HepG2 (cell line): ENCODE results near the gene PHACTR1. TPM values are rescaled to one million over a fixed set of nuclear protein-coding genes. Genes with fewer than 3 reads are reported as not detected.
A peak's percentile ranks its signal among the peaks of the same experiment; 100 is the strongest.

Experiments
- ARHGAP35 ChIP-seq: sonication (generic); formaldehyde crosslinking; IDR thresholded peaks from 2 replicates; pipeline ENCODE4 v1.9.0; 2022; ENCODE audit warnings: mild to moderate bottlenecking, inconsistent platforms, moderate library complexity, missing genetic modification reagents, borderline replicate concordance
- CHCHD3 ChIP-seq: sonication (generic); formaldehyde crosslinking; IDR thresholded peaks from 2 replicates; pipeline ENCODE4 v1.8.0; 2022; ENCODE audit warnings: mild to moderate bottlenecking, missing genetic modification reagents, moderate library complexity
- GLI4 ChIP-seq: sonication (generic); formaldehyde crosslinking; IDR thresholded peaks from 2 replicates; pipeline ENCODE4 v1.5.1; 2020; ENCODE audit warnings: missing genetic modification reagents, mild to moderate bottlenecking, moderate library complexity, borderline replicate concordance
- IKZF4 ChIP-seq: sonication (generic); formaldehyde crosslinking; IDR thresholded peaks from 2 replicates; pipeline ENCODE4 v1.5.1; 2020; ENCODE audit warnings: borderline replicate concordance, mild to moderate bottlenecking, low read depth, missing genetic modification reagents; ENCODE audit errors: not compliant biosample characterization
- RBM39 ChIP-seq: fragments of 200-400 bp; formaldehyde crosslinking; IDR thresholded peaks from one replicate; pipeline ENCODE4 v1.6.1; 2018; ENCODE audit warnings: antibody characterized with exemption, mild to moderate bottlenecking, low read depth, low read length; ENCODE audit not compliant: poor library complexity, severe bottlenecking
- RFX1 ChIP-seq: fragments of 450-650 bp; IDR thresholded peaks from 2 replicates; pipeline ENCODE4 v1.6.1; 2017
- ZNF441 ChIP-seq: sonication (generic); formaldehyde crosslinking; IDR thresholded peaks from 2 replicates; pipeline ENCODE4 v1.7.0; 2021; ENCODE audit warnings: missing genetic modification reagents, borderline replicate concordance
- ZNF543 ChIP-seq: sonication (generic); formaldehyde crosslinking; IDR thresholded peaks from 2 replicates; pipeline ENCODE4 v1.4.0; 2020; ENCODE audit warnings: mild to moderate bottlenecking, missing genetic modification reagents
- ZSCAN9 ChIP-seq: IDR thresholded peaks from 2 replicates; pipeline ENCODE4 v1.6.1; 2016; ENCODE audit warnings: borderline replicate concordance
- polyA plus RNA-seq, 8 experiments: library from polyadenylated mRNA; depleted of rRNA in 3 of 8; stranded (reverse) in 7 of 8; unstranded in 1 of 8; fragments of >200 nt; fragmentation: Illumina TruSeq in 4 of 8; extraction: Trizol in 4 of 8; gene quantifications; 2 replicates each; pipeline versions ENCODE4 v1.2.1 to v1.2.3, GENCODE V29; 2011 to 2016; ENCODE audit warnings: low read depth in 4 of 8, missing spikeins in 1 of 8, mixed read lengths in 1 of 8; ENCODE audit not compliant: insufficient read depth in 1 of 8
- total RNA-seq, 5 experiments: library from RNA; depleted of rRNA; stranded (reverse); fragments of >200 nt; fragmentation: Illumina TruSeq; extraction: Trizol; gene quantifications; 2 replicates each; pipeline ENCODE4 v1.2.3, GENCODE V29; 2016; ENCODE audit warnings: low read depth in 1 of 5
- TF ChIP-seq, protein P1 (sequence below), 2 experiments: sonication (generic) in 1 of 2; formaldehyde crosslinking in 1 of 2; IDR thresholded peaks; 2 replicates each; pipeline versions ENCODE4 v1.4.0 to v1.6.1; 2016 to 2020; ENCODE audit warnings: borderline replicate concordance in 1 of 2, low read depth in 1 of 2, mild to moderate bottlenecking in 1 of 2, missing genetic modification reagents in 1 of 2
- TF ChIP-seq, protein P2 (sequence below): IDR thresholded peaks from 2 replicates; pipeline ENCODE4 v1.6.1; 2012; ENCODE audit warnings: low read depth, low read length, improper control_type of control experiment
- TF ChIP-seq, protein P3 (sequence below): IDR thresholded peaks from 2 replicates; pipeline ENCODE4 v1.6.1; 2016; ENCODE audit warnings: low read depth, control low read depth
- TF ChIP-seq, protein P4 (sequence below): IDR thresholded peaks from 2 replicates; pipeline ENCODE4 v1.6.1; 2012; ENCODE audit warnings: inconsistent platforms
- TF ChIP-seq, protein P5 (sequence below): sonication (generic); formaldehyde crosslinking; IDR thresholded peaks from 2 replicates; pipeline ENCODE4 v1.5.1; 2020; ENCODE audit warnings: missing genetic modification reagents, mild to moderate bottlenecking, borderline replicate concordance
- TF ChIP-seq, protein P6 (sequence below): sonication (generic); formaldehyde crosslinking; IDR thresholded peaks from 2 replicates; pipeline ENCODE4 v1.9.0; 2021; ENCODE audit warnings: missing genetic modification reagents, mild to moderate bottlenecking, borderline replicate concordance

Gene PHACTR1
- total and polyA plus RNA-seq, 2 of the 13 experiments (the other 11 are each of a cell fraction or from before 2014, with no cell fraction given): 0.09 TPM; not detected in 1

DNA sequence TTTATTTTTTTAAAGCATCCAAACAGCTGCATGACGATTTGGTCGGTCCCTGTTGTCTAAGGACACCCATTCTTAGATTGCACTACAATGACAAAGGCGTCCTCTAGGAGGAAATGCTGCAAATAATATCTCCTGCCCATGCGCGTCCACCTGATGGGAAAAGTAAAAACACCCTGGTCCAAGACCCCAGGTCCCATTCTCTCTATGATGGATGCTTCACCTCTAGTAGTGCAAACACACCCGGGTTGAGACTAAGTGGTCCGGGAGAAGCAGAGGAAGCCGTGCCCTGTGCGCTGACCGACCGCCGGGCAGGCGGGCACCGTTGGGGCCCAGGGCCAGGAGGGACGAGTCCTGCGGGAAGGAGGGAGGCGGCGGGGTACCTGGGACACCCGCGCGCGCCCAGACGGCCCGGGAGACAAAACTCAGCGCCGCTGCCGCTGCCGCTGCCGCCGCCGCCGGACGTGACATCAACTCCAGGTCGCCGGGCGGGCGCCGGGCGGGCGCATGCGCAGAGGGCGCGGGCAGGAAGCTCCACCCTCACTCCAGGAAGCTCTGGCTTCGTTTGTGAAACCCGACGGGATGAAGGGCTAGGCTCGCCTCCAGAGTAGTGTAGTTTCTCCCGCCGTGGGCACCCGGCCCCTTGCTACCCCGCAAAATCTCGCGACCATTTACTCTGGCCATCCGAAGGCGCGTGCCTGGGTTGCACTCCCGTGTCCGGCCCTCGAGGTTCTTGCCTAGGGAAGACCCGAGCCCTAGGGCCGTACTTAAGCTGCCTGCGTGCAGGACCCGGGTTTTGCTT is 611.7 kb downstream of the PHACTR1 start, which contains the start of gene TBC1D7 (continued):
- TF ChIP-seq RFX1 (no peak; the same call in 1 of the 2 replicates), ZNF441 (peak; percentile 58), GLI4 (CRISPR knock-in tag) (no peak), CHCHD3 (peak; percentile 23; the same call in 1 of the 2 replicates), IKZF4 (CRISPR knock-in tag) (peak; percentile 66), RBM39 (peak; percentile 72), ARHGAP35 (CRISPR knock-in tag) (peak; percentile 72), ZSCAN9 (CRISPR knock-in tag) (no peak; the same call in 1 of the 2 replicates), ZNF543 (CRISPR knock-in tag) (peak; percentile 13; the same call in 1 of the 2 replicates)
- TF ChIP-seq, protein P1, sequence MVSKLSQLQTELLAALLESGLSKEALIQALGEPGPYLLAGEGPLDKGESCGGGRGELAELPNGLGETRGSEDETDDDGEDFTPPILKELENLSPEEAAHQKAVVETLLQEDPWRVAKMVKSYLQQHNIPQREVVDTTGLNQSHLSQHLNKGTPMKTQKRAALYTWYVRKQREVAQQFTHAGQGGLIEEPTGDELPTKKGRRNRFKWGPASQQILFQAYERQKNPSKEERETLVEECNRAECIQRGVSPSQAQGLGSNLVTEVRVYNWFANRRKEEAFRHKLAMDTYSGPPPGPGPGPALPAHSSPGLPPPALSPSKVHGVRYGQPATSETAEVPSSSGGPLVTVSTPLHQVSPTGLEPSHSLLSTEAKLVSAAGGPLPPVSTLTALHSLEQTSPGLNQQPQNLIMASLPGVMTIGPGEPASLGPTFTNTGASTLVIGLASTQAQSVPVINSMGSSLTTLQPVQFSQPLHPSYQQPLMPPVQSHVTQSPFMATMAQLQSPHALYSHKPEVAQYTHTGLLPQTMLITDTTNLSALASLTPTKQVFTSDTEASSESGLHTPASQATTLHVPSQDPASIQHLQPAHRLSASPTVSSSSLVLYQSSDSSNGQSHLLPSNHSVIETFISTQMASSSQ (IDR thresholded peaks at IDR 0.05; ENCODE audit: low read depth): no peak
- TF ChIP-seq, protein P1 (CRISPR knock-in tag; IDR thresholded peaks at IDR 0.05; ENCODE audit: borderline replicate concordance): peak; percentile 27; the same call in 1 of the 2 replicates
- TF ChIP-seq, protein P2, sequence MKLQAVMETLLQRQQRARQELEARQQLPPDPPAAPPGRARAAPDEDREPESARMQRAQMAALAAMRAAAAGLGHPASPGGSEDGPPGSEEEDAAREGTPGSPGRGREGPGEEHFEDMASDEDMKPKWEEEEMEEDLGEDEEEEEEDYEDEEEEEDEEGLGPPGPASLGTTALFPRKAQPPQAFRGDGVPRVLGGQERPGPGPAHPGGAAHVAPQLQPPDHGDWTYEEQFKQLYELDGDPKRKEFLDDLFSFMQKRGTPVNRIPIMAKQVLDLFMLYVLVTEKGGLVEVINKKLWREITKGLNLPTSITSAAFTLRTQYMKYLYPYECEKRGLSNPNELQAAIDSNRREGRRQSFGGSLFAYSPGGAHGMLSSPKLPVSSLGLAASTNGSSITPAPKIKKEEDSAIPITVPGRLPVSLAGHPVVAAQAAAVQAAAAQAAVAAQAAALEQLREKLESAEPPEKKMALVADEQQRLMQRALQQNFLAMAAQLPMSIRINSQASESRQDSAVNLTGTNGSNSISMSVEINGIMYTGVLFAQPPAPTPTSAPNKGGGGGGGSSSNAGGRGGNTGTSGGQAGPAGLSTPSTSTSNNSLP: no peak
- TF ChIP-seq, protein P3, sequence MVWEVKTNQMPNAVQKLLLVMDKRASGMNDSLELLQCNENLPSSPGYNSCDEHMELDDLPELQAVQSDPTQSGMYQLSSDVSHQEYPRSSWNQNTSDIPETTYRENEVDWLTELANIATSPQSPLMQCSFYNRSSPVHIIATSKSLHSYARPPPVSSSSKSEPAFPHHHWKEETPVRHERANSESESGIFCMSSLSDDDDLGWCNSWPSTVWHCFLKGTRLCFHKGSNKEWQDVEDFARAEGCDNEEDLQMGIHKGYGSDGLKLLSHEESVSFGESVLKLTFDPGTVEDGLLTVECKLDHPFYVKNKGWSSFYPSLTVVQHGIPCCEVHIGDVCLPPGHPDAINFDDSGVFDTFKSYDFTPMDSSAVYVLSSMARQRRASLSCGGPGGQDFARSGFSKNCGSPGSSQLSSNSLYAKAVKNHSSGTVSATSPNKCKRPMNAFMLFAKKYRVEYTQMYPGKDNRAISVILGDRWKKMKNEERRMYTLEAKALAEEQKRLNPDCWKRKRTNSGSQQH (CRISPR knock-in tag): no peak
- TF ChIP-seq, protein P4, sequence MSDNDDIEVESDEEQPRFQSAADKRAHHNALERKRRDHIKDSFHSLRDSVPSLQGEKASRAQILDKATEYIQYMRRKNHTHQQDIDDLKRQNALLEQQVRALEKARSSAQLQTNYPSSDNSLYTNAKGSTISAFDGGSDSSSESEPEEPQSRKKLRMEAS: peak; percentile 94
- TF ChIP-seq, protein P5, sequence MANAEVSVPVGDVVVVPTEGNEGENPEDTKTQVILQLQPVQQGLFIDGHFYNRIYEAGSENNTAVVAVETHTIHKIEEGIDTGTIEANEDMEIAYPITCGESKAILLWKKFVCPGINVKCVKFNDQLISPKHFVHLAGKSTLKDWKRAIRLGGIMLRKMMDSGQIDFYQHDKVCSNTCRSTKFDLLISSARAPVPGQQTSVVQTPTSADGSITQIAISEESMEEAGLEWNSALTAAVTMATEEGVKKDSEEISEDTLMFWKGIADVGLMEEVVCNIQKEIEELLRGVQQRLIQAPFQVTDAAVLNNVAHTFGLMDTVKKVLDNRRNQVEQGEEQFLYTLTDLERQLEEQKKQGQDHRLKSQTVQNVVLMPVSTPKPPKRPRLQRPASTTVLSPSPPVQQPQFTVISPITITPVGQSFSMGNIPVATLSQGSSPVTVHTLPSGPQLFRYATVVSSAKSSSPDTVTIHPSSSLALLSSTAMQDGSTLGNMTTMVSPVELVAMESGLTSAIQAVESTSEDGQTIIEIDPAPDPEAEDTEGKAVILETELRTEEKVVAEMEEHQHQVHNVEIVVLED (CRISPR knock-in tag): peak; percentile 89
- TF ChIP-seq, protein P6, sequence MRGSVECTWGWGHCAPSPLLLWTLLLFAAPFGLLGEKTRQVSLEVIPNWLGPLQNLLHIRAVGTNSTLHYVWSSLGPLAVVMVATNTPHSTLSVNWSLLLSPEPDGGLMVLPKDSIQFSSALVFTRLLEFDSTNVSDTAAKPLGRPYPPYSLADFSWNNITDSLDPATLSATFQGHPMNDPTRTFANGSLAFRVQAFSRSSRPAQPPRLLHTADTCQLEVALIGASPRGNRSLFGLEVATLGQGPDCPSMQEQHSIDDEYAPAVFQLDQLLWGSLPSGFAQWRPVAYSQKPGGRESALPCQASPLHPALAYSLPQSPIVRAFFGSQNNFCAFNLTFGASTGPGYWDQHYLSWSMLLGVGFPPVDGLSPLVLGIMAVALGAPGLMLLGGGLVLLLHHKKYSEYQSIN: no peak
